Upper lobe of left lung (tissue), 6 donors: ENCODE data around the gene C5orf15. TPM values are rescaled to one million over a fixed set of nuclear protein-coding genes. Genes with fewer than 3 reads are reported as not detected.

Experiments used
- ATAC-seq, 2 donors: fragments of 200-7000 bp; cut with Tn5 transposase; one replicate each; pipeline ENCODE4 v1.9.1; 2022; ENCODE audit warnings: mild to moderate bottlenecking in 2 of 2, moderate library complexity in 2 of 2; ENCODE audit not compliant: low FRiP score in 2 of 2
- DNase-seq, 2 donors: peaks; one replicate each; pipeline ENCODE4 v3.0.0-alpha.2; 2019 to 2020
- H3K27ac ChIP-seq, 4 donors: fragments of 200-600 bp; sonication (generic); one replicate each; pipeline ENCODE4 v1.5.1; 2016 to 2019
- H3K27me3 ChIP-seq, 4 donors: fragments of 200-600 bp; sonication (generic); one replicate each; pipeline ENCODE4 v1.5.1; 2017 to 2019
- H3K36me3 ChIP-seq, 4 donors: fragments of 200-600 bp; sonication (generic); one replicate each; pipeline ENCODE4 v1.5.1; 2016 to 2019
- H3K4me1 ChIP-seq, 4 donors: fragments of 200-600 bp; sonication (generic); one replicate each; pipeline ENCODE4 v1.5.1; 2018 to 2019
- H3K4me3 ChIP-seq, 4 donors: fragments of 200-600 bp; sonication (generic); one replicate each; pipeline ENCODE4 v1.5.1; 2017 to 2019; ENCODE audit warnings: mild to moderate bottlenecking in 2 of 4, moderate library complexity in 1 of 4
- H3K9me3 ChIP-seq, 4 donors: fragments of 200-600 bp; sonication (generic); one replicate each; pipeline ENCODE4 v1.5.1; 2018 to 2019
- EP300 ChIP-seq, 4 donors: sonication (generic); formaldehyde crosslinking; IDR thresholded peaks; one replicate each; pipeline ENCODE4 v1.5.1; 2017; ENCODE audit warnings: antibody characterized with exemption in 4 of 4, control low read depth in 2 of 4
- POLR2A ChIP-seq, 4 donors: fragments of 450-650 bp; IDR thresholded peaks; one replicate each; pipeline ENCODE4 v1.5.1; 2016 to 2017; ENCODE audit warnings: antibody characterized with exemption in 4 of 4, mild to moderate bottlenecking in 2 of 4
- POLR2AphosphoS5 ChIP-seq, 2 donors: sonication (generic); formaldehyde crosslinking; IDR thresholded peaks; one replicate each; pipeline ENCODE4 v1.5.1; 2017; ENCODE audit warnings: antibody characterized with exemption in 2 of 2
- WGBS, 2 donors: methylation state at CpG; one replicate each; pipeline ENCODE4 v1.1.5; 2017 to 2018; 5-methylcytosine and 5-hydroxymethylcytosine counted together
- total RNA-seq, 6 donors: library from RNA; depleted of rRNA in 4 of 6; stranded (reverse); fragments of >200 nt in 4 of 6; gene quantifications; one replicate each; pipeline versions ENCODE4 v1.1.0 to v1.2.1, GENCODE V29; 2016 to 2021
- TF ChIP-seq, protein P1 (sequence below), 6 experiments: fragments of 450-650 bp in 4 of 6; fragments of 200-600 bp in 2 of 6; sonication (generic) in 2 of 6; IDR thresholded peaks; one replicate each; pipeline ENCODE4 v1.5.1; 2016 to 2019; ENCODE audit warnings: antibody characterized with exemption in 6 of 6
- donor health status: DM: no; HTN: no; CAD: no; lungs with moderate emphysema.
- donor health status: DM: no; HTN: yes; CAD: no; lungs with severe emphysema.

C5orf15 gene
- total RNA-seq, 6 donors from 2014 or later: 15.1 to 65.5 (median 39.7) TPM

DNA sequence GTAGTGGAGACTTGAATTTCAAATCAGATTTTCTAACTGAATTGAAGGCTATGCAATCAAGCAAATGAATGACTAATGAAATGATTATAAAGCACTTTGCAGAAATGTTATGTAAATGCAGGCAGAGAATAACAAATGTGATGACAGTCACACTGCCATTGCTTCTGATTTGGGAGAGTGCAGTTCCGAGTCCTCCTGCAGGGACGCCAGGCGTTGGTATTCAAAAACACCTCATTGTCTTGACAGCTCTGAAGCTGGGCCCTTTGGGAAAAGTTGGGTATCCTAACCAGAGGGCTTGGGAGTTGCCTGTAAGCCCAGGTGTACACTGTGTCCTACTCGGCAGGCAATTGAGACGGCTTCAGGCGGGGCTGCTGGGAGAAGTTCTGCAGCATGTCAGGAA, 57.9 kb downstream of the C5orf15 start:
- Histone ChIP-seq H3K4me3 (no peak overlapping the region), H3K27ac (no peak overlapping the region), H3K9me3 (no peaks in the 10 kb centered on the region), H3K36me3 (no peaks in the 10 kb centered on the region), H3K4me1 (peaks cover 0 to 2% (median 0%) of the 10 kb centered on the region in 4 donors), H3K27me3 (no peaks in the 10 kb centered on the region)
- DNase-seq: no peak
- ATAC-seq: no peak
- 64 to 71% methylated on average over 3 to 6 of the region's 6 CpGs for WGBS, 2 donors
- TF ChIP-seq, protein P1, sequence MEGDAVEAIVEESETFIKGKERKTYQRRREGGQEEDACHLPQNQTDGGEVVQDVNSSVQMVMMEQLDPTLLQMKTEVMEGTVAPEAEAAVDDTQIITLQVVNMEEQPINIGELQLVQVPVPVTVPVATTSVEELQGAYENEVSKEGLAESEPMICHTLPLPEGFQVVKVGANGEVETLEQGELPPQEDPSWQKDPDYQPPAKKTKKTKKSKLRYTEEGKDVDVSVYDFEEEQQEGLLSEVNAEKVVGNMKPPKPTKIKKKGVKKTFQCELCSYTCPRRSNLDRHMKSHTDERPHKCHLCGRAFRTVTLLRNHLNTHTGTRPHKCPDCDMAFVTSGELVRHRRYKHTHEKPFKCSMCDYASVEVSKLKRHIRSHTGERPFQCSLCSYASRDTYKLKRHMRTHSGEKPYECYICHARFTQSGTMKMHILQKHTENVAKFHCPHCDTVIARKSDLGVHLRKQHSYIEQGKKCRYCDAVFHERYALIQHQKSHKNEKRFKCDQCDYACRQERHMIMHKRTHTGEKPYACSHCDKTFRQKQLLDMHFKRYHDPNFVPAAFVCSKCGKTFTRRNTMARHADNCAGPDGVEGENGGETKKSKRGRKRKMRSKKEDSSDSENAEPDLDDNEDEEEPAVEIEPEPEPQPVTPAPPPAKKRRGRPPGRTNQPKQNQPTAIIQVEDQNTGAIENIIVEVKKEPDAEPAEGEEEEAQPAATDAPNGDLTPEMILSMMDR (IDR thresholded peaks at IDR 0.05): no peak
- TF ChIP-seq POLR2AphosphoS5 (IDR thresholded peaks at IDR 0.05): no peak
- no peak for TF ChIP-seq POLR2A (IDR thresholded peaks at IDR 0.05)
- no peak for TF ChIP-seq EP300 (IDR thresholded peaks at IDR 0.05)

DNA sequence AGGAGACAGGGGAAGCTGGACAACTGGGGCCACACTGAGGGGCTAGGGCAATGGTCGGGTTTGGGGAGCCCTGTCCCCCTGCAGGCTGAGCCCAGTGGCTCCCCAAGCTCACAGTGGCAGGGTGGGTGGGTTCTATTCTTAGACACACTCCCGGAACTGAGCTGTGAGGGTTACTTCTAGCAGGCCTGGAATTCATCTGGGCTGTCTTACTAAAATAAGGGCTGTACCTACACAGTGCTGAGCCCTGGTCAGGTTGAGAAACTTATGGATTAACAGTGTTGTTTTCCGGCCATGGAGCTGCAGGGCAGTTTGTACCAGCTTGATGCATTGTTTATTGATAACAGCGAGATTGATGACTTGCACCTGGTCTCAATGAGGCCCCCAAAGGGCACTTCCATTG, 58.8 kb downstream of the C5orf15 start:
- Histone ChIP-seq H3K9me3 (no peaks in the 10 kb centered on the region), H3K27ac (no peak overlapping the region), H3K27me3 (no peaks in the 10 kb centered on the region), H3K36me3 (no peaks in the 10 kb centered on the region), H3K4me1 (peaks cover 0 to 2% (median 0%) of the 10 kb centered on the region in 4 donors), H3K4me3 (no peak overlapping the region)
- ATAC-seq (no peak), DNase-seq (no peak)
- WGBS, 2 donors: 75 to 85% methylated on average over 4 of the region's 4 CpGs
- TF ChIP-seq POLR2AphosphoS5 (IDR thresholded peaks at IDR 0.05) (no peak), EP300 (IDR thresholded peaks at IDR 0.05) (no peak), POLR2A (IDR thresholded peaks at IDR 0.05) (no peak)
- TF ChIP-seq, protein P1 (IDR thresholded peaks at IDR 0.05): no peak

DNA sequence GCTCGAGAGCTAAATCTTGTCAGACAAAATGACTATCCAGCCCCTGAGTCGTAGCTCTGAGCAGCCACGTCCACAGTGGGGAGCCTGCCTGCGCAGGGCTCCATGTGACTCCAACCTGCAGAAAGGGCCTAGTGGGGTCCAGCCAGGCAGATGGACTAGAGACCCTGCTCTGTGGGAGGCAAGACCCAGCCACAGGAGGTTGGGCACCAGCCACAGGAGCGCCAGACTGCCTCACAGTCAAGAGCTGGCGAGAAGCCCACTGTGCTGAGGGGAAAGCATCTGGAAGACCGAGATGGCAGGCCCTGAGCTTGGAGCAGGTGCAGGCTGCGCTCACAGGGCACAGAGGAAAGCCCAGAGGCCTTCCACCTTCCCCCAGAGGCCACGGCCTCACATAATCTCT, 61.4 kb downstream of the C5orf15 start:
- ATAC-seq (no peak), DNase-seq (peak in 1 of 2 donors; percentile 52)
- H3K27ac ChIP-seq: no peak overlapping the region
- no peaks in the 10 kb centered on the region for H3K36me3 ChIP-seq
- 87 to 93% methylated on average over 3 to 9 of the region's 9 CpGs for WGBS, 2 donors
- H3K27me3 ChIP-seq: no peaks in the 10 kb centered on the region
- H3K4me3 ChIP-seq: no peak overlapping the region
- no peaks in the 10 kb centered on the region for H3K9me3 ChIP-seq
- peaks cover 0 to 2% (median 0%) of the 10 kb centered on the region in 4 donors for H3K4me1 ChIP-seq
- TF ChIP-seq, protein P1 (IDR thresholded peaks at IDR 0.05): no peak
- TF ChIP-seq POLR2AphosphoS5 (IDR thresholded peaks at IDR 0.05): no peak
- no peak for TF ChIP-seq EP300 (IDR thresholded peaks at IDR 0.05)
- TF ChIP-seq POLR2A (IDR thresholded peaks at IDR 0.05): no peak

DNA sequence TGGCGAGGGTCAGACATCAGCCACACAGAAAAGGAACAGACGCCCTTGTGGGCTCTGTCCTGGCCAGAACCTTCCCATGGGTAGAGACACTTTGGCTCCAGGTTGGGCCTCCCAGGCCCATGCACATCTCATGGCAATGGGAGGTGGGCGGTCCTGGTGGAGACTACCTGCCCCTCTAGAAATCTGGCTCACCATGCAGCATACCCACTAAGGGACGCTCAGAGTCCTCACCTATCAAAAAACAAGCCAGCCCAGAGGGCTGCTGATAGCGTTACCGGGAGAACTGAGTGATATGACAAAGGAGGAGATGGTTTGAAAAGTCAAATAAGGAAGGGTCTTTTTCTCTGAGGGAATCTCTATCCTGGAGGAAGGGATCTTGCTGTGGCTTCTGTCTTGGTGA, 62.1 kb downstream of the C5orf15 start:
- TF ChIP-seq POLR2A (IDR thresholded peaks at IDR 0.05): no peak
- DNase-seq: no peak
- H3K9me3 ChIP-seq: no peaks in the 10 kb centered on the region
- H3K4me3 ChIP-seq: no peak overlapping the region
- WGBS, 2 donors: 86 to 93% methylated on average over 6 of the region's 6 CpGs
- H3K36me3 ChIP-seq: no peaks in the 10 kb centered on the region
- H3K27ac ChIP-seq: no peak overlapping the region
- no peaks in the 10 kb centered on the region for H3K27me3 ChIP-seq
- H3K4me1 ChIP-seq: peaks cover 0 to 2% (median 0%) of the 10 kb centered on the region in 4 donors
- ATAC-seq: no peak

Other genes starting within 250 kb of the C5orf15 start
- 100 to 1,000 TPM in 3 of 6 donors, 10 to 100 TPM in 3; 66.0 to 121 (median 98.5) TPM for gene VDAC1, start 36.4 kb upstream of the C5orf15 start, total RNA-seq
- 1 to 10 TPM; 3.5 to 7.4 (median 5.8) TPM for gene TCF7, start 146.1 kb upstream of the C5orf15 start, total RNA-seq
- gene SKP1, start 208.3 kb upstream of the C5orf15 start, total RNA-seq: 100 to 1,000 TPM in 5 of 6 donors, 10 to 100 TPM in 1; 24.1 to 232 (median 162) TPM